DND-41 (cell line): ENCODE results near the gene PUM1.
"Not testable (repeated sequence)": the region's sequence is repeated elsewhere in the genome, so short reads cannot be mapped to it uniquely, and the experiment has no call there.

Source experiments
- ATAC-seq: fragments of 200-7000 bp; cut with Tn5 transposase; 3 replicates; pipeline ENCODE4 v1.9.1; 2021; ENCODE audit warnings: low read depth; ENCODE audit not compliant: insufficient read depth
- DNase-seq: peaks from one replicate; pipeline ENCODE4 v3.0.0-alpha.2; 2020
- H2AFZ ChIP-seq: 2 replicates; pipeline ENCODE4 v1.6.0; 2012; ENCODE audit warnings: low read depth, low read length
- H3K27ac ChIP-seq: 2 replicates; pipeline ENCODE4 v1.5.1; 2012; ENCODE audit warnings: low read length, inconsistent platforms
- H3K27me3 ChIP-seq: fragments of 200-600 bp; sonication (generic); 2 replicates; pipeline ENCODE4 v1.6.0; 2012; ENCODE audit warnings: low read length, mild to moderate bottlenecking, inconsistent platforms; ENCODE audit not compliant: insufficient read depth, poor library complexity
- H3K36me3 ChIP-seq: 2 replicates; pipeline ENCODE4 v1.5.1; 2012; ENCODE audit warnings: low read length, inconsistent platforms; ENCODE audit not compliant: insufficient read depth
- H3K4me1 ChIP-seq: 2 replicates; pipeline ENCODE4 v1.5.1; 2012; ENCODE audit warnings: mild to moderate bottlenecking, low read length; ENCODE audit not compliant: insufficient read depth
- H3K4me2 ChIP-seq: 2 replicates; pipeline ENCODE4 v1.6.0; 2012; ENCODE audit warnings: mild to moderate bottlenecking, moderate library complexity, low read length, inconsistent platforms; ENCODE audit not compliant: insufficient read depth
- H3K4me3 ChIP-seq, 2 experiments: fragments of 200-600 bp in 1 of 2; shearing (Covaris generic) in 1 of 2; 2 replicates each; pipeline ENCODE4 v1.5.1; 2012 to 2016; ENCODE audit warnings: inconsistent platforms in 2 of 2, low read length in 2 of 2, mild to moderate bottlenecking in 2 of 2, low read depth in 1 of 2, moderate library complexity in 1 of 2
- H3K79me2 ChIP-seq: 2 replicates; pipeline ENCODE4 v1.6.0; 2012; ENCODE audit warnings: low read length, inconsistent platforms; ENCODE audit not compliant: insufficient read depth
- H3K9ac ChIP-seq: 2 replicates; pipeline ENCODE4 v1.6.0; 2012; ENCODE audit warnings: low read depth, mild to moderate bottlenecking, inconsistent platforms, low read length, moderate library complexity
- H3K9me3 ChIP-seq: 2 replicates; pipeline ENCODE4 v1.5.1; 2012; ENCODE audit warnings: low read length, moderate library complexity, mild to moderate bottlenecking, inconsistent platforms; ENCODE audit not compliant: insufficient read depth, severe bottlenecking
- H4K20me1 ChIP-seq: 2 replicates; pipeline ENCODE4 v1.6.0; 2012; ENCODE audit warnings: low read length; ENCODE audit not compliant: insufficient read depth
- EZH2 ChIP-seq: IDR thresholded peaks from 3 replicates; pipeline ENCODE4 v1.6.1; 2012; ENCODE audit warnings: borderline replicate concordance, low read depth, mild to moderate bottlenecking, moderate library complexity, low read length, inconsistent platforms; ENCODE audit not compliant: severe bottlenecking
- TF ChIP-seq, protein P1 (sequence below): IDR thresholded peaks from 2 replicates; pipeline ENCODE4 v1.5.1; 2012; ENCODE audit warnings: borderline replicate concordance, low read length, moderate library complexity, mild to moderate bottlenecking; ENCODE audit not compliant: poor library complexity, severe bottlenecking; ENCODE audit errors: extremely low read depth

Gene PUM1

DNA sequence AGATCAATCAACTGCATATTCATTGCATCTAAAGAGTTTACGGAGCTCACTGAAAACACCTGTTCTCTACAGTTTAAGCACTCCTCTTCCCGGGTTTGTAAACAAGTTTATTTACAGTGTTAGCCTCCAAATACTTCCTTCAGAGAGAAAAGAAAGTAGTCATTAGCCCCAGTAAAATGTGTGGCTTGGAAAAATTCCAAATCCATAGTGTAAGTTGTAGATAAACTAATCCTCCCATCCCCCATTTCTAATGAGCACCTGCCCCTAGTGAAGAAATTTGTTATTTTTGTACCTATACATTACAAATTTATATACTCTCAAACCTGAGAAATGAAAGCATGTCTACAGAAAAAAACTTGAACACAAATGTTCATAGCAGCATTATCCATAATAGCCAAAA, 21.9 kb downstream of the PUM1 start:
- H3K4me2 ChIP-seq: no peak overlapping the region
- DNase-seq: no peak
- H3K4me3 ChIP-seq: no peak overlapping the region
- H3K36me3 ChIP-seq: peaks cover 65% of the 10 kb centered on the region
- TF ChIP-seq, protein P1, sequence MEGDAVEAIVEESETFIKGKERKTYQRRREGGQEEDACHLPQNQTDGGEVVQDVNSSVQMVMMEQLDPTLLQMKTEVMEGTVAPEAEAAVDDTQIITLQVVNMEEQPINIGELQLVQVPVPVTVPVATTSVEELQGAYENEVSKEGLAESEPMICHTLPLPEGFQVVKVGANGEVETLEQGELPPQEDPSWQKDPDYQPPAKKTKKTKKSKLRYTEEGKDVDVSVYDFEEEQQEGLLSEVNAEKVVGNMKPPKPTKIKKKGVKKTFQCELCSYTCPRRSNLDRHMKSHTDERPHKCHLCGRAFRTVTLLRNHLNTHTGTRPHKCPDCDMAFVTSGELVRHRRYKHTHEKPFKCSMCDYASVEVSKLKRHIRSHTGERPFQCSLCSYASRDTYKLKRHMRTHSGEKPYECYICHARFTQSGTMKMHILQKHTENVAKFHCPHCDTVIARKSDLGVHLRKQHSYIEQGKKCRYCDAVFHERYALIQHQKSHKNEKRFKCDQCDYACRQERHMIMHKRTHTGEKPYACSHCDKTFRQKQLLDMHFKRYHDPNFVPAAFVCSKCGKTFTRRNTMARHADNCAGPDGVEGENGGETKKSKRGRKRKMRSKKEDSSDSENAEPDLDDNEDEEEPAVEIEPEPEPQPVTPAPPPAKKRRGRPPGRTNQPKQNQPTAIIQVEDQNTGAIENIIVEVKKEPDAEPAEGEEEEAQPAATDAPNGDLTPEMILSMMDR: no peak
- TF ChIP-seq EZH2: no peak
- ATAC-seq: no peak
- H3K27ac ChIP-seq: no peak overlapping the region
- H3K9ac ChIP-seq: no peak overlapping the region
- no peaks in the 10 kb centered on the region for H3K27me3 ChIP-seq
- no peaks in the 10 kb centered on the region for H3K9me3 ChIP-seq
- no peaks in the 10 kb centered on the region for H3K4me1 ChIP-seq
- H3K79me2 ChIP-seq: peaks cover 98% of the 10 kb centered on the region
- H2AFZ ChIP-seq: no peak overlapping the region
- H4K20me1 ChIP-seq: peaks cover 84% of the 10 kb centered on the region

DNA sequence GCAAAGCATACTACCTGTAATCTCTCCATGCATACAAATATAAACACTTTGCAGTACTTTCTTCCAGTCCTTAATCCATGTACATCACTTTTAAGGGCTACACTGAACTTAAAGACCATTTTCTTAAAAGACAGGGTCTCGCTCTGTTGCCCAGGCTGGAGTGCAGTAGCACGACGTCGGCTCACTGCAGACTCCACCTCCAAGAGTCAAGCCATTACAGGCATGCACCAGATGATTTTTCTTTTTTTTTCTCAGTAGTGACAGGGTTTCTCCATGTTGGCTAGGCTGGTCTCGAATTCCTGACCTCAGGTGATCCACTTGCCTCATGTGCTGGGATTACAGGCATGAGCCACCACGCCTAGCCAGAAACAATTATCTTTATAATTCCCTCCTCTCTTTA, 22.9 kb downstream of the PUM1 start:
- TF ChIP-seq EZH2: no peak
- TF ChIP-seq, protein P1: no peak
- Histone ChIP-seq H3K4me1 (no peaks in the 10 kb centered on the region), H4K20me1 (peaks cover 90% of the 10 kb centered on the region), H3K27ac (no peak overlapping the region), H3K9ac (no peak overlapping the region), H3K4me2 (no peak overlapping the region), H3K36me3 (peaks cover 74% of the 10 kb centered on the region), H3K79me2 (peaks cover 100% of the 10 kb centered on the region), H2AFZ (no peak overlapping the region), H3K27me3 (no peaks in the 10 kb centered on the region), H3K4me3 (no peak overlapping the region), H3K9me3 (no peaks in the 10 kb centered on the region)
- ATAC-seq: no peak
- DNase-seq: no peak

DNA sequence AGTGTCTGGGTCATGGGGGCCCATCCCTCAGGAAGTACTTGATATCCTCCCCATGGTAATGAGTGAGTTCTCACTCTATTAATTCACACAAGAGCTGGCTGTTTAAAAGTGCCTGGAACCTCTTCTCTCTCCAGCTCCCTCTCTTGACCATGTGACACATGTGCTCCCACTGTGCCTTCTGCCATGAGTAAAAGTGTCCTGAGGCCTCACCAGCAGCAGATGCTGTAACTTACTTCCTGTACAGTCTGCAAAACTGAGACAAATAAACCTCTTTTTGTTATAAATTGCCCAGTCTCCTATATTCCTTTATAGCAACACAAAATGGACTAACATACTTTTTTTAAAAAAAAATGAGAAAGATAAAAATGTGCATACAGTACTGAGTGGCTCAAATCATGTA, 24.0 kb downstream of the PUM1 start:
- TF ChIP-seq, protein P1: no peak
- TF ChIP-seq EZH2: no peak
- Histone ChIP-seq H3K27me3 (no peaks in the 10 kb centered on the region), H3K27ac (no peak overlapping the region), H3K36me3 (peaks cover 74% of the 10 kb centered on the region), H3K4me2 (no peak overlapping the region), H2AFZ (no peak overlapping the region), H3K4me3 (no peak overlapping the region), H4K20me1 (peaks cover 90% of the 10 kb centered on the region), H3K9me3 (no peaks in the 10 kb centered on the region), H3K79me2 (peaks cover 100% of the 10 kb centered on the region), H3K9ac (no peak overlapping the region), H3K4me1 (no peaks in the 10 kb centered on the region)
- no peak for DNase-seq
- ATAC-seq: no peak

DNA sequence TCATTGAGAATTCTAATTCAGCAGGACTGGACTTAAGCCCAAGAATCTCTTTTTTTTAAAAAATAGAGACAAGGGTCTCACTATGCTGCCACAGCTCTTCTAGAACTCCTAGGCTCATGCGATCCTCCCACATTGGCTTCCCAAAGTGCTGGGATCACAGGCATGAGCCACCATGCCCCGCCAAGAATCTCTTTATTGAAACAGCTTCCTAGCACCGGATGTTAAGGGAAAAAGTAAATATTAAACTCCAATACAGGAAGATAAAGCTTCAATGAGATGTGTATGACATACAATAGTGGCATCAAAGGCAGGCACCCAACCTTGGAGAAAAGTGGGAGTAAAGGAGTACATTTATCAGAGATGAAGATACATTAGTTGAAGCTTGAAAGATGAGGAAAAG, 25.5 kb downstream of the PUM1 start:
- DNase-seq (no peak), ATAC-seq (no peak)
- Histone ChIP-seq H4K20me1 (peaks cover 88% of the 10 kb centered on the region), H3K79me2 (peaks cover 100% of the 10 kb centered on the region), H2AFZ (no peak overlapping the region), H3K4me1 (no peaks in the 10 kb centered on the region), H3K27ac (no peak overlapping the region), H3K4me3 (no peak overlapping the region), H3K36me3 (peaks cover 74% of the 10 kb centered on the region), H3K9me3 (no peaks in the 10 kb centered on the region), H3K9ac (no peak overlapping the region), H3K27me3 (no peaks in the 10 kb centered on the region), H3K4me2 (no peak overlapping the region)
- TF ChIP-seq EZH2: no peak
- TF ChIP-seq, protein P1: no peak

DNA sequence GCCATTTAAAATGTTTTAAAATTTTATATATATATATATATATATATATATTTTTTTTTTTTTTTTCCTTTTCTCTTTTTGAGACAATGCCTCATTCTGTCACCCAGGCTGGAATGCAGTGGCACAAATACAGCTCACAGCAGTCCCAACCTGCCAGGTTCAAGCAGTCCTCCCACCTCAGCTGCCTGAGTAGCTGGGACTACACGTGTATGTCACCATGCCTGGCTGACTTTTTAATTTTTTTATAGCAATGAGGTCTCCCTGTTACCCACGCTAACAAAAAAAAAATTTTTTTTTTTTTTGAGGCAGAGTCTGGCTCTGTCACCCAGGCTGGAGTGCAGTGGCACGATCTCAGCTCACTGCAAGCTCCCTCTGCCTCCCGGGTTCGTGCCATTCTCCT, 26.6 kb downstream of the PUM1 start:
- not testable (repeated sequence) for H3K9ac ChIP-seq, DNase-seq, ATAC-seq, H3K4me3 ChIP-seq, H3K27ac ChIP-seq, H2AFZ ChIP-seq, H3K4me1 ChIP-seq, H3K9me3 ChIP-seq, H3K4me2 ChIP-seq, H3K27me3 ChIP-seq
- Histone ChIP-seq H3K79me2 (peaks cover 100% of the 10 kb centered on the region), H4K20me1 (peaks cover 91% of the 10 kb centered on the region), H3K36me3 (peaks cover 75% of the 10 kb centered on the region)
